Globus pallidus (tissue), 1 donor: ENCODE measurements around the gene VMP1.

Experiments
- DNase-seq: peaks from one replicate; pipeline ENCODE4 v3.0.0-alpha.2; 2015; ENCODE audit warnings: low spot score

The VMP1 gene

DNA sequence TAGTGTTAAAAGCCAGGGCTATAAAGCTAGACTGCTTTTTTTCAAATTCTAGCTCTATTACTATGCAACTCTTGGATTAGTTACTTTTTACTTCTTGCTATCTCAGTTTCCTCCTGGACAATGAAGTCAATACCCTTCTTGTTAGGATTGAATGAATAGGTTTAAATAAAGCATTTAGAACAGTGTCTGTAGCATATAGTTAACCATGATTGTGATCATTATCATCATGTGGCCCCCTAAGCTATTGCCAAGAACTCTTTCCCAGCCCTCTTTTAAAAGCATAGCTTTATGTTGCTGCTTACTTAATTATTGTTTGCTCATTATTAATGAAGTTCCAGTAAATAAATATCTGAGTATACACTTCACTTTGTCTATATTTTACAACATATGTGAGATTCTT, 4.5 kb downstream of the VMP1 start:
- no peak for DNase-seq

- no peak for DNase-seq
Measured at GRCh38 chr17:59712862-59713261, 5.4 kb downstream of the VMP1 start.

GRCh38 chr17:59714255-59714654, 6.8 kb downstream of the VMP1 start:
- DNase-seq, result no peak

DNA sequence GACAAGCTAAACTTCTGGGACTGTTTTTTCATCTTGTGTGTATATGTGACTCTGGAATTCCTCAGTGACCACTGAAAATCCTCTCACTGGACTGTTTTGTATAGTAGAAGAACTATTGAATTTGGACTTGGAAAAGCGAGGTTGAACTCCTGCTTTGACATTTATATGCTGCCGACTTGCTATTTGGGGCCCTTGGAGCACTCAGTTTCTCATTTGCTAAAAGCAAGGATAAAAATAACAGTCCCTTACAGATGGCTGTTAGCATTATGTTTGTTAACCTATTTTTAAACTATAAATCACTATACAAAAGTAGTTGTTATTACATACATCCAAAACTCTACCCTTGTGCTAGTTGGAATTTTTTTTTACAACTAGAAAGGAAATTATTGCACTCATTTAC, 9.0 kb downstream of the VMP1 start:
- DNase-seq, result no peak

DNA sequence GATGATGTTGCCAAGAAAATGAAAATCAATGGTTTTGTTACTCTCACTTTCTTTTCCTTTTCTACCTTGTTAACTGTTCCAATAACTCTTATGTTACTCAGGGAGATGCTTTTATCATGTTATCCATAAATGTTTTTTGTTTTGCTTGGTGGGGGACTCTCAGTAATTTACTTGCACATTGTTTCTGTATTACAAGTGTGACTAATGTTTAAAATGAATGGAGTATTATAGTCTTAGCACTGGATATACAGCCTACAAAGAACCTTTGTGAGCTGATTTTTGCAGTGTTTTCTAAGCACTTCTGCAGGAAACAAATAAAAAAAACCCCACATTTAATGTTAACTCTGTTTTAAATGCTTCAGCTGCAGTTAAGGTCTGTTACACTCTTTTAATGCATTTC, 12.1 kb downstream of the VMP1 start:
- DNase-seq, result peak; percentile 84

DNA sequence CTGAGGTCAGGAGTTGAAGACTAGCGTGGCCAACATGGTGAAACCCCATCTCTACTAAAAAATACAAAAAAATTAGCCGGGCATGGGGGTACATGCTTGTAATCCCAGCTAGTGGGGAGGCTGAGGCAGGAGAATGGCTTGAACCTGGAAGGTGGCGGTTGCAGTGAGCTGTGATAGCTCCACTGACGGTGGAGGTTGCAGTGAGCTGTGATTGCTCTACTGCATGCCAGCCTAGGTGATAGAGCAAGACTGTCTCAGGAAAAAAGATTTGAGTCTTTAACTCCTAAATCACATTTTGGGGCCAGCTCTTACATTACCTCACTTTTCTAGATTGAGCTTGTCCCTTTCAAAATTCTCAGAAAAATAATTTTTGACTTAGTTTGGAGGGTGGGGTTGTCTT, 15.2 kb downstream of the VMP1 start:
- no peak for DNase-seq

DNA sequence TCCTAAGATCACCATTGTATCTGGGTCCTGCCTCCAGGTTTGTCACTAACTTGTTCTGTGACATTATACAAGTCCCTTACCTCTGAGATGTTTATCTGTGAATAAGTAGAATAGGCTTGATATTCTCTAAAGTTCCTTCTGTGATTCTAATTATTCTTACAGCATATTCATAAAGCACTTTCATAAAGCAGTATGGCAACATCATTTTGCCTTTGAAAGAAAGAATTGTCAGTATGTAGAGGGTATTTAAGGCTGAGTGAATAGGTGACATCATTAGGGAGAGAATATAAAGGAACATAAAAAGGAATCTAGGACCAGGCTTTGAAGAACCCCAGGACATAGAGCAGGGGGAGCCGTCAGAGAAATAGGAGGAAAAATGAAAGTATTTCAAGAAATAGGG, 15.6 kb downstream of the VMP1 start:
- DNase-seq, result no peak

- DNase-seq, result no peak
Measured at GRCh38 chr17:59723607-59724006, 16.2 kb downstream of the VMP1 start.

DNA sequence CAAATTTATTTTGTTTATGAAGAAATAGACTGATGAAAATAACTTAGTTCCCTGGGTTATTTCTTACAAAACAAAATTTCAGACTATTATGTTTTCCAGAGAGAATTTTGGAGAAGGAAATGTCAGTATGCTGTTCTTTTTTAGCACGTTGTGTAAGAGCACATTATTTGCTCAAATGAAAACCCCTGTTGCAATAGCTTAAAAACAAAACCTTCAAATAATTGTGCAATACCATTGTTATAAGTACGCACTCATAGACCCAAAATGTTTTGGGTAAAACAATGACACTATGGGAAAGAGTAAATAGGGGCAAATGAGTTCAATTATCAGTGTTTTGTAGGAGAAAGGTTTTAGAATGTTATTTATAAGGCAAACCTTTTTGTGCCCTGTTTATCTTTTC, 18.2 kb downstream of the VMP1 start:
- no peak for DNase-seq

DNA sequence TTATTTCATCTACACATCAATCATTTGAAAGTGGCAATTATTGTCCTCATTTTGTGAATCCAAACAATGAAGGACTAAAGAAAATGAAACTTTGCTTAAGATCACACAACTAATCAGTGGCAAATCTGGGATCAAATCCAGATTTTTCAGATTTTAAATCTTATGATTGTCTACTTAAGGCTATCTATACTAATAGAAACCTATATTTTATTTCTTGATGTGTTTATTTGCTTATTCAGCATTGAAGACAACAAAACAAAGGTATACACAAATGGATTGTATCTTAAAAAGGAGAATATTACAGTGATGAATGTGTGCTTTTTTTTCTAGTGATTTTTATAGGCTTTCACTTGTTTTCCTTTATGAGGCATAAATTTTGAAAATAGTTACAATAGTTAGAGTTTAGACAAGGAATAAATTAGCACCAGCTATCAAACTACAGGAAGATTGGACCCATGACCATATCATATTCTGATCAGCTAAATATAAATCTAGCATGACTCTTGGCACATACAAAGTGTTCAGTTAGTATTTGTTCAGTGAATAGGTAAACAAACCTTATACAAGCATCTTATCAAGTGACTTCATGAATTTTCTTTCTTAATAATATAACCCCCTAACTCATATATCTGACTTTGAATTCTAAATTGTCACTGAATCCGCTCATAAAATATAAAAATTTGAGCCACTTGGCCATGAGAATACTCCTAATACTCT, 20.5 kb downstream of the VMP1 start:
- DNase-seq, result no peak

DNA sequence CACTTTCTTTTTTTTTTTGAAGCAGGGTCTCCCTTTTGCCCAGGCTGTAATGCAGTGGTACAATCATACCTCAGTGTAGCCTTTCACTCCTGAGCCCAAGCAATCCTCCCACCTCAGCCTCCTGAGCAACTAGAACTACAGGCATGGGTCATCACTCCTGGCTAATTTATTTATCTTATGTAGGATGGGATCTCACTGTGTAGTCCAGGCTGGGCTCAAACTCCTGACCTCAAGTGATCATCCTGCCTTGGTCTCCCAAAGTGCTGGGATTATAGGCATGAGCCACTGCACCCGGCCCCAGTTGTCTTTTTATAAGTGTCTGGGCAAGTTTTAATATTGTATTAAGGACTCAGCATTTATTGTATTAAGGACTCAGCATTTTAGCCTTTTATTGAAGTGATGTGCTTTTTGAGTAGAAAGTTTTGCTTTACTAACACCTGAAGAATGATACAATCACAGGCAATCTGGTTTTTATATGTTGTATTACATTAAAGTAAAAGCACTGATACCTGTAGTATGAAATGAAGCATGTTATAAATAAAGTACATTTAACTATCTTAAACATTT, 22.9 kb downstream of the VMP1 start:
- no peak for DNase-seq

DNA sequence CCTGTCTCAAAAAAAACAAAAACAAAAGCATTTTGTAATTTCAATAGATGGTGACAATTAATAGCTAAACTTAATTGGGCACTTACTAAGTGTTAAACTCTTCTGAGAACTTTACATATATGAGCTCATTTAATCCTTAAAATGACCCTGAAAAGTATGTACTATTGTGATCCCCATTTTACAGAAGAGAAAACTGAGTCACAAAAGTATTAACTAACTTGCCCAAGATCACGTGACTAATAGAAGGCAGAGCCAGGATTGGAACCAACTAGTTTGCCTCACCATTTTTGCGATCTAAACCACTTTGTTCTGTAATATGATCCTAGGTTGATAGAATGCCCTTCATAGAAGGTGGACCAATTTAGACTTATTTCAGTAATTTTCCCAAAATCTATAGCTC, 26.2 kb downstream of the VMP1 start:
- DNase-seq, result no peak

GRCh38 chr17:59734226-59734625, 26.8 kb downstream of the VMP1 start:
- DNase-seq, result no peak

DNA sequence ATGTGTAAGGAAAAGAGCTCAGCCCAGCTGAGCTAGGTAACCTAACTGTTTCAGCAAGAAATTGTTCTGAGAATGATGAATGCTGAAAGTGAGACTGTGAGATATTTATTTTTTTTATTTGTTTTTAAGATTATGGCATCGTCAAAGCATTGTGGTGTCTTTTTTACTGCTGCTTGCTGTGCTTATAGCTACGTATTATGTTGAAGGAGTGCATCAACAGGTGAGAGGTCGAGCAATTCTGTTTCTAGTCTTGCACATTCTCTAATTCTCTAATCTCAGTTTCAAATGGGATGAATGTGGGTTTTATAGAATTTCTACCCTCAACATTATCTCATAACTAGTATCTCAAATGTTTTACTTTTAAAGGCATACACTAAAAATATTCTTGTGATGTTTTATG, 29.9 kb downstream of the VMP1 start:
- no peak for DNase-seq

DNA sequence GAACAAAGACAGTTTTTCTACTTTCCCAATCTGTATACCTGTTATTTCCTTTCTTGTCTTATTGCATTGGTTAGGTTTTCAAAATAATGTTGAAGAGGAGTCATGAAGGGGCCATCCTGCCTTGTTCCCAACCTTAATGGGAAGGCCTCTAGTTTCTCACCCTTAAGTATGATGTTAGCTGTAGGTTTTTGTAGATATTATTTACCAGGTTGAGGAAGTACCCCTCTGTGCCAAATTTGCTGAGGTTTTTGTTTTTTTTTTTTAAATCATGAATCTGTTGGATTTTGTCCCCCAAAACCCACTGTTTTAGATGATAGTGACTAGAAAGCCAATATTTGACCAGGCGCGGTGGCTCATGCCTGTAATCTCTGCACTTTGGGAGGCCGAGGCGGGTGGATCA, 36.4 kb downstream of the VMP1 start:
- no peak for DNase-seq

DNA sequence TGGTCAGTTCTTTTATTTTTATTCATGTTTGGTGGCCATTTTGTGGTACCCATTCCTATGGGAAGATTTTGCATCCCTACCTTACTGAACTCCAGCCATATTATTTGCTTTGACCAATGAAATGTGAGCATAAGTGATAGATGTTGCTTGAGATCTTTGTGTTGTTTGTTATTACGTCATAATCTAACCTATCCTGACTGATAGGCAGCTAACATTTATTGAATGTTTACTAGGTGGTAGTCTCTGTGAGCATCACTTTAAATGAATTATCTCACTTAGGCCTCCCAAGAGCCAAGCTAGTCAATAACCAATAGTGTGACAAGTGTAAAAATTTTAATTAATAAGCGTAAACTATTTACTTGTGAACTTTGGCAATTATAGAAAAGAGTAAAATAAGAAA, 37.6 kb downstream of the VMP1 start:
- DNase-seq, result no peak

GRCh38 chr17:59746849-59747445, 39.5 kb downstream of the VMP1 start:
- DNase-seq, result peak; percentile 41

DNA sequence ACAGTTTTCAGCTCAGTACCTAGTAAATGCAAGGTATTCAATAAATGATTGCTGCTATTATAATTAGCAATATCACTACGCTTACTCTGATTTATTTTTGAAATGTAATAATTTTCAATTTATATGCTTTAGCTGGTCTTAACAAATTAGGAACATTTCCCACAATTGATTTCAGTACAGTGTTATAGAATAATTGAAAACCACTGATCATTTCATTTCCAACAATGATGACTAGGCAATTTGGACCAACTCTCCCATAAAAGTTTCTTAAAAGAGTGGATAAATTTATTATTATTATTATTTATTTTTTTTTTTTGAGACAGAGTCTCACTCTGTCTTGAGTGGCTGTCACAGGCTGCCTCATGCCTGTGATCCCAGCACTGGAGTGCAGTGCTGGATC, 41.1 kb downstream of the VMP1 start:
- DNase-seq, result no peak

- no peak for DNase-seq
Measured at GRCh38 chr17:59751955-59752413, 44.5 kb downstream of the VMP1 start.

DNA sequence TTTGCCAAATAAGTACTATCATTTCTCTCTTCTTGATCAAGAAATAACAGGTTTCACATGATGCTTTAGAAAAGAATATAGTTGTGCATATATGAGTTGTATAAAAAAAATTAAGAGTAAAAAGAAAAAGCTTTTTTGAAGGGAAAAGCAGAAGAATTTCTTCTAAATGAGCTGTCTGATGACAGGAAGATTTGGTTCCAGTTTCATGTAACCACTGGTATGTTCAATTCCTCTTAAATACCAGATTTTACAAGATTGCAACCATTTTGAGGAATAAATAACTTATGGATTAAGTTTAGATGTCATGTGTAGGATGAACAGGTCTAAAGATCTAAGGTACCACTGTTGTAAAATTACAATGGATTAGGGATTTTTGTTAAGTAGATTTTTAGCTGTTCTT, 45.0 kb downstream of the VMP1 start:
- no peak for DNase-seq

- no peak for DNase-seq
Measured at GRCh38 chr17:59752922-59753321, 45.5 kb downstream of the VMP1 start.

DNA sequence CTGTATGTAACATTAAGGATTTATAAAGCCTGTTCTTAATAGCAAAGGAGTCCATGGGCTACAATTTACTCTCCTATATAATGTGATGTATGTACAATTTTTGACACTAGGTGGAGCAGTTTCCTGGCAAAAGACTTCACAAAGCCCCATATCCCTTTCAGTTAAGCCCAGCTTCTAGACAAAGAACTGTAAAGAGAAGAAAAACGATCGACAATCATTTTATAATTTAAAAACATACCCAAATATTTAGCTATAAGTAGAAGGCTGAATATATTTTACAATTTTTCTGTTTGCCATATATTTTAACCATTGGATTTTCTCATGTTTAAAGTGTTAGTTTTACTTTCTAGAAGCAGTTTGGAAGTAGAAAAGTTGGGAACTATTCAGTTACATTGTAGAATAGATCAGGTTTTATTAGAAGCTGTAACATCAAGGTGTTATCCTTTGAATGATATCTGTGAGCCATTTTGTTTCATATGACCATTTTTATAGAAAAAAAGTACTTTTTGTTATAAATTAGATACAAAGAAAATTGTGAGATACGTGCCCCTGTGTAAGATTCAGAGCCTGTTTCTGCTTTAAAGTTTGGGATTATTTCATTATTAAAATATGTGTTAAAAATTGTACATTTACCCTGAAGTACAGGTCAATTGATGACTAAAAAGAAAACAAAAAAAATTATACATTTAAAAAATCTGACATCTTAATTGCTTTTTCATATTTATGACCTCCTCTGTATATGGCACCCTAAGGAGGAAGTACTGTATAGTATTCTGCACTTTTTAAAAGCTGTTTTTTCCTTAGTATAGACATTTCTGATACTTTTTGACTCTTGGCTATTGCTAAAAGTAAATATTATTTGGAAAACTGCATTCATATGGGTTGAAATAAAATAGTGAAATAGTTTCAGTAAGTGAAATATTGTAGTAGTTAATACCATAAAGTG, 46.3 kb downstream of the VMP1 start:
- peak; percentile 79 for DNase-seq

GRCh38 chr17:59754552-59754951, 47.1 kb downstream of the VMP1 start:
- no peak for DNase-seq
